HG03439 (cell line): ENCODE data around the gene SPEN.

ENCODE experiments used
- ATAC-seq: cut with Tn5 transposase; IDR thresholded peaks from one replicate; pipeline ENCODE4 v1.9.1; 2021; ENCODE audit warnings: mild to moderate bottlenecking, moderate library complexity; ENCODE audit not compliant: unreplicated experiment

The SPEN gene

GRCh38 chr1:15945011-15945831 lies 97.7 kb downstream of the SPEN start:
- no peak for ATAC-seq

- no peak for ATAC-seq
These were observed 98.4 kb downstream of the SPEN start for GRCh38 chr1:15945832-15946448.

GRCh38 chr1:15946571-15947381 lies 99.3 kb downstream of the SPEN start:
- no peak for ATAC-seq

- no peak for ATAC-seq
These were observed 100.0 kb downstream of the SPEN start for GRCh38 chr1:15947382-15948090.

GRCh38 chr1:15948091-15948591 lies 100.6 kb downstream of the SPEN start:
- no peak for ATAC-seq

- ATAC-seq: peak; percentile 4
These were observed 101.3 kb downstream of the SPEN start for GRCh38 chr1:15948595-15949452.

- ATAC-seq: peak; percentile 72
These were observed 102.1 kb downstream of the SPEN start for GRCh38 chr1:15949453-15950245.

- peak; percentile 4 for ATAC-seq
These were observed 102.8 kb downstream of the SPEN start for GRCh38 chr1:15950302-15950701.

GRCh38 chr1:15950763-15951295 lies 103.3 kb downstream of the SPEN start:
- ATAC-seq: no peak

- ATAC-seq: no peak
These were observed 104.0 kb downstream of the SPEN start for GRCh38 chr1:15951341-15952153.

GRCh38 chr1:15952317-15953258 lies 105.1 kb downstream of the SPEN start:
- no peak for ATAC-seq

GRCh38 chr1:15953294-15953771 lies 105.8 kb downstream of the SPEN start:
- no peak for ATAC-seq

GRCh38 chr1:15953791-15954241 lies 106.3 kb downstream of the SPEN start:
- ATAC-seq: no peak

GRCh38 chr1:15954316-15954715 lies 106.8 kb downstream of the SPEN start:
- no peak for ATAC-seq

- ATAC-seq: no peak
These were observed 108.0 kb downstream of the SPEN start for GRCh38 chr1:15955552-15955951.

GRCh38 chr1:15956150-15956549 lies 108.6 kb downstream of the SPEN start:
- ATAC-seq: no peak
